ENCODE results near the gene TEKT2.

TEKT2 gene

DNA sequence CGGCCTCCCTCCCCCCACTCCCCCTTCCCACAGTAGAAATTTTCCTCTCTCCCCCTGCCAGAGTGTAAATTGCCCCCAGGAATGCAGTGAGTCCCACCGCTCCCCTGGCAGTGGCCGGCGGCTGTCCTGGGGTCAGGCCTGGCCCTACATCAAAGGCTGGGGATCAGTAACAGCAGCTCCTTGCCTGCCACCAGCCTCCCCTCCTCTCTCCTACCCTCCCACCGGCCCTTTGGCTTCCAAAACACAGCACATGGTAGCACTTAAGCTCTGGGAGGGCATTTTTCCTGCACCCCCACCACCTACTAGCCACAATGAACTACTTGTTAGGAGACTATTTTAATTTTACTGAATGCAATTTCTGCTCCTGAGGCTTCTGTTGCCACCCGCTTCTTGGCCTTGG, 50.1 kb downstream of the TEKT2 start:
- Histone ChIP-seq H3K9me3 (ENCODE audit: insufficient read depth, low read depth, low read length) (no peaks in the 10 kb centered on the region), H3K36me3 (ENCODE audit: insufficient read depth, low read length) (peaks cover 23% of the 10 kb centered on the region; the same call in 1 of the 2 replicates), H3K27me3 (ENCODE audit: insufficient read depth, low read length, poor library complexity, severe bottlenecking) (no peaks in the 10 kb centered on the region), H3K4me2 (ENCODE audit: low read depth, low read length, poor library complexity, severe bottlenecking) (no peak overlapping the region), H3K4me1 (ENCODE audit: insufficient read depth, low read length, poor library complexity, severe bottlenecking) (no peaks in the 10 kb centered on the region), H3K9ac (ENCODE audit: low read depth, low read length, poor library complexity, severe bottlenecking) (no peak overlapping the region), H3K9me2 (replicated peaks; ENCODE audit: low read depth, low read length) (no peaks in the 10 kb centered on the region), H3F3A (ENCODE audit: low read depth) (no peaks in the 10 kb centered on the region), H2AFZ (ENCODE audit: low read length) (no peak overlapping the region; the same call in 1 of the 2 replicates), H4K20me1 (ENCODE audit: insufficient read depth, low read length, poor library complexity, severe bottlenecking) (no peaks in the 10 kb centered on the region), H3K79me2 (ENCODE audit: insufficient read depth, low read length) (no peaks in the 10 kb centered on the region), H3K4me3 (ENCODE audit: low read length, poor library complexity, severe bottlenecking) (no peak overlapping the region)
- TF ChIP-seq EZH2phosphoT487 (IDR thresholded peaks at IDR 0.05; ENCODE audit: borderline replicate concordance): no peak
- no peak for TF ChIP-seq CTCF (conservative IDR thresholded peaks at IDR 0.05; ENCODE audit: low read length)

DNA sequence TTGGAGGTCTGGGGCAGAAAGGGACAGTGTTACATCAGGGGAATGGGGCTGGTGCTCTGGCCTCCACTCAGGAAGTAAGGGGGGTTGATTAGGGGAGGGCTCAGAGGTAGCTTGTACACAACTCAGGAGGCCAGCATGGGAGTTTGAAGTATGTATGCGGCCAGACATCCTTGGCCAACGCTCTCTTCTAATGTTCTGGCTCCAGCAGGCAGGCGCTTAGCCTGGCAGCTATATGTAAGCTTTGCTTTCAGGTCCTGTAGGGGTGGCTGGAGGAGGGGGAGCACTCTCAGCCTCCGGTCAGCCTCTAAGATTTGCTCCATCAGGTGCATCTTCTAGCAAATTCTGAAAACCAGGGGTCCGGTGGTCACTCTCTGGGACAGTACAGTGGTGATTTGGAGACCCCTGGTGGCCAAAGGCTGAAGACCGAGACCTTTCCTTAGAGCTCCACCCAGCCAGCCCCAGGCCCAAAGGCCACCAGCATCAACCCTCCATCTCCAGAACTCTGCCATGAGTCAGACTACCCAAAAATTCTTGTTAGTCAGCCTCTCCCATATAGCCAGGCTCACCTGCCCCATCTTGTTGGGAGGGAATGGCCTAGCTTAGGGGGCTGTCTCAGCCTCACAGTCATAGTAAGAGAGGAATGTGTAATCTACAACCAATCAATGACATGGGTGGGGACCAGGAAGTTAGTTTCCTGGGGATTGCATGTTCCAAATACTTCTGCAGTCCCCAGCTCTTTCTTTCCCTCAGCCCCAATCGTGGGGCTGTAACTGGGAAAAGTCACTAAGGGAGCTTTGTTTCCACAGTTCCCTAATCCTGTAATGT, 50.8 kb downstream of the TEKT2 start:
- TF ChIP-seq EZH2phosphoT487 (IDR thresholded peaks at IDR 0.05; ENCODE audit: borderline replicate concordance): no peak
- TF ChIP-seq CTCF (conservative IDR thresholded peaks at IDR 0.05; ENCODE audit: low read length): peak; percentile 90
- H3K4me2 ChIP-seq (ENCODE audit: low read depth, low read length, poor library complexity, severe bottlenecking): no peak overlapping the region
- H3K9ac ChIP-seq (ENCODE audit: low read depth, low read length, poor library complexity, severe bottlenecking): no peak overlapping the region

GRCh38 chr1:36135330-36135667, 51.4 kb downstream of the TEKT2 start:
- H4K20me1 ChIP-seq (ENCODE audit: insufficient read depth, low read length, poor library complexity, severe bottlenecking): no peaks in the 10 kb centered on the region
- no peak for TF ChIP-seq EZH2phosphoT487 (IDR thresholded peaks at IDR 0.05; ENCODE audit: borderline replicate concordance)
- no peak for TF ChIP-seq CTCF (conservative IDR thresholded peaks at IDR 0.05; ENCODE audit: low read length)
- H2AFZ ChIP-seq (ENCODE audit: low read length): no peak overlapping the region
- no peak overlapping the region for H3K9ac ChIP-seq (ENCODE audit: low read depth, low read length, poor library complexity, severe bottlenecking)
- peaks cover 27% of the 10 kb centered on the region; the same call in 1 of the 2 replicates for H3K36me3 ChIP-seq (ENCODE audit: insufficient read depth, low read length)
- no peaks in the 10 kb centered on the region for H3K79me2 ChIP-seq (ENCODE audit: insufficient read depth, low read length)
- H3K4me1 ChIP-seq (ENCODE audit: insufficient read depth, low read length, poor library complexity, severe bottlenecking): no peaks in the 10 kb centered on the region
- H3K9me3 ChIP-seq (ENCODE audit: insufficient read depth, low read depth, low read length): no peaks in the 10 kb centered on the region
- H3K27me3 ChIP-seq (ENCODE audit: insufficient read depth, low read length, poor library complexity, severe bottlenecking): no peaks in the 10 kb centered on the region
- no peak overlapping the region for H3K4me2 ChIP-seq (ENCODE audit: low read depth, low read length, poor library complexity, severe bottlenecking)
- H3K9me2 ChIP-seq (replicated peaks; ENCODE audit: low read depth, low read length): no peaks in the 10 kb centered on the region
- H3F3A ChIP-seq (ENCODE audit: low read depth): no peaks in the 10 kb centered on the region
- H3K4me3 ChIP-seq (ENCODE audit: low read length, poor library complexity, severe bottlenecking): no peak overlapping the region

More for the DNA sequence above, 50.8 kb downstream of the TEKT2 start:
- Histone ChIP-seq H3K4me1 (ENCODE audit: insufficient read depth, low read length, poor library complexity, severe bottlenecking) (no peaks in the 10 kb centered on the region), H3F3A (ENCODE audit: low read depth) (no peaks in the 10 kb centered on the region), H3K9me3 (ENCODE audit: insufficient read depth, low read depth, low read length) (no peaks in the 10 kb centered on the region), H3K27me3 (ENCODE audit: insufficient read depth, low read length, poor library complexity, severe bottlenecking) (no peaks in the 10 kb centered on the region), H3K9me2 (replicated peaks; ENCODE audit: low read depth, low read length) (no peaks in the 10 kb centered on the region), H4K20me1 (ENCODE audit: insufficient read depth, low read length, poor library complexity, severe bottlenecking) (no peaks in the 10 kb centered on the region), H3K4me3 (ENCODE audit: low read length, poor library complexity, severe bottlenecking) (no peak overlapping the region), H3K79me2 (ENCODE audit: insufficient read depth, low read length) (no peaks in the 10 kb centered on the region), H2AFZ (ENCODE audit: low read length) (no peak overlapping the region; the same call in 1 of the 2 replicates), H3K36me3 (ENCODE audit: insufficient read depth, low read length) (peaks cover 25% of the 10 kb centered on the region; the same call in 1 of the 2 replicates)

All from Loucy (cell line).